ENCODE results near the gene GGA1.
A peak's percentile ranks its signal among the peaks of the same experiment; 100 is the strongest.

The GGA1 gene

GRCh38 chr22:37674248-37674647 is 65.6 kb downstream of the GGA1 start:
- H3K36me3 ChIP-seq (replicated peaks; ENCODE audit: insufficient read depth, low read length) = no peaks in the 10 kb centered on the region
- H4K20me1 ChIP-seq (ENCODE audit: insufficient read depth, low read length) = no peaks in the 10 kb centered on the region
- peaks cover 32% of the 10 kb centered on the region for H3F3A ChIP-seq (ENCODE audit: insufficient read depth, low read length)
- no peak overlapping the region for H3K4me3 ChIP-seq (ENCODE audit: low read length)
- no peak for DNase-seq
- peaks cover 23% of the 10 kb centered on the region for H3K4me1 ChIP-seq (ENCODE audit: low read length)
- no peak overlapping the region for H3K9ac ChIP-seq (ENCODE audit: low read length)
- H3K9me2 ChIP-seq (replicated peaks; ENCODE audit: insufficient read depth, low read length) = no peaks in the 10 kb centered on the region
- H3K79me2 ChIP-seq (ENCODE audit: low read length) = peaks cover 21% of the 10 kb centered on the region
- H3K27ac ChIP-seq (ENCODE audit: low read length) = no peak overlapping the region
- no peak overlapping the region for H2AFZ ChIP-seq (ENCODE audit: low read length)
- TF ChIP-seq EZH2 (optimal IDR thresholded peaks at IDR 0.05; ENCODE audit: low read depth, low read length) (no peak), CTCF (IDR thresholded peaks at IDR 0.05; ENCODE audit: low read length) (no peak), EZH2phosphoT487 (IDR thresholded peaks at IDR 0.05; ENCODE audit: low read length) (no peak)
- no peak overlapping the region for H3K4me2 ChIP-seq (ENCODE audit: low read depth, low read length)
- no peaks in the 10 kb centered on the region for H3K9me3 ChIP-seq (replicated peaks; ENCODE audit: insufficient read depth, low read length)
- no peaks in the 10 kb centered on the region for H3K27me3 ChIP-seq (replicated peaks; ENCODE audit: insufficient read depth, low read length)

- peak within 1 kb of the TSS; percentile 96 for H2AFZ ChIP-seq (ENCODE audit: low read length)
- peak within 1 kb of the TSS; percentile 90 for H3K4me2 ChIP-seq (ENCODE audit: low read depth, low read length)
- H3K4me1 ChIP-seq (ENCODE audit: low read length) = peaks cover 23% of the 10 kb centered on the region
- no peaks in the 10 kb centered on the region for H3K9me2 ChIP-seq (replicated peaks; ENCODE audit: insufficient read depth, low read length)
- TF ChIP-seq CTCF (IDR thresholded peaks at IDR 0.05; ENCODE audit: low read length) = no peak
- no peak for TF ChIP-seq EZH2 (optimal IDR thresholded peaks at IDR 0.05; ENCODE audit: low read depth, low read length)
- no peak for TF ChIP-seq EZH2phosphoT487 (IDR thresholded peaks at IDR 0.05; ENCODE audit: low read length)
- peaks cover 32% of the 10 kb centered on the region for H3F3A ChIP-seq (ENCODE audit: insufficient read depth, low read length)
- peak within 1 kb of the TSS; percentile 71 for H3K9ac ChIP-seq (ENCODE audit: low read length)
- H4K20me1 ChIP-seq (ENCODE audit: insufficient read depth, low read length) = no peaks in the 10 kb centered on the region
- peak; percentile 88 for DNase-seq
- H3K79me2 ChIP-seq (ENCODE audit: low read length) = peaks cover 21% of the 10 kb centered on the region
- H3K4me3 ChIP-seq (ENCODE audit: low read length) = peak within 1 kb of the TSS; percentile 65
- H3K9me3 ChIP-seq (replicated peaks; ENCODE audit: insufficient read depth, low read length) = no peaks in the 10 kb centered on the region
- peak within 1 kb of the TSS; percentile 82; the same call in 1 of the 2 replicates for H3K27ac ChIP-seq (ENCODE audit: low read length)
- no peaks in the 10 kb centered on the region for H3K36me3 ChIP-seq (replicated peaks; ENCODE audit: insufficient read depth, low read length)
- H3K27me3 ChIP-seq (replicated peaks; ENCODE audit: insufficient read depth, low read length) = no peaks in the 10 kb centered on the region
These were observed 66.6 kb downstream of the GGA1 start, which contains the start of gene LGALS1 for GRCh38 chr22:37674951-37675929. Gene LGALS1 (plus strand): TSS chr22:37675636. CDS start chr22:37675703, 67 bp downstream.

GRCh38 chr22:37675930-37676735 is 67.5 kb downstream of the GGA1 start:
- Histone ChIP-seq H3K9ac (ENCODE audit: low read length) (peak overlapping the region; percentile 71), H3F3A (ENCODE audit: insufficient read depth, low read length) (peaks cover 38% of the 10 kb centered on the region), H2AFZ (ENCODE audit: low read length) (peak overlapping the region; percentile 96), H3K4me3 (ENCODE audit: low read length) (peak overlapping the region; percentile 65), H3K9me2 (replicated peaks; ENCODE audit: insufficient read depth, low read length) (no peaks in the 10 kb centered on the region), H3K9me3 (replicated peaks; ENCODE audit: insufficient read depth, low read length) (no peaks in the 10 kb centered on the region), H3K27me3 (replicated peaks; ENCODE audit: insufficient read depth, low read length) (no peaks in the 10 kb centered on the region), H3K4me1 (ENCODE audit: low read length) (peaks cover 25% of the 10 kb centered on the region), H3K4me2 (ENCODE audit: low read depth, low read length) (peak overlapping the region; percentile 90), H3K27ac (ENCODE audit: low read length) (peak overlapping the region; percentile 82), H3K36me3 (replicated peaks; ENCODE audit: insufficient read depth, low read length) (no peaks in the 10 kb centered on the region), H3K79me2 (ENCODE audit: low read length) (peaks cover 21% of the 10 kb centered on the region), H4K20me1 (ENCODE audit: insufficient read depth, low read length) (no peaks in the 10 kb centered on the region)
- DNase-seq = no peak
- TF ChIP-seq CTCF (IDR thresholded peaks at IDR 0.05; ENCODE audit: low read length) (no peak), EZH2phosphoT487 (IDR thresholded peaks at IDR 0.05; ENCODE audit: low read length) (no peak), EZH2 (optimal IDR thresholded peaks at IDR 0.05; ENCODE audit: low read depth, low read length) (no peak)
